ENCODE measurements around the gene ZNF362.
"Not testable (repeated sequence)": the region's sequence is repeated elsewhere in the genome, so short reads cannot be mapped to it uniquely, and the experiment has no call there.

Gene ZNF362

DNA sequence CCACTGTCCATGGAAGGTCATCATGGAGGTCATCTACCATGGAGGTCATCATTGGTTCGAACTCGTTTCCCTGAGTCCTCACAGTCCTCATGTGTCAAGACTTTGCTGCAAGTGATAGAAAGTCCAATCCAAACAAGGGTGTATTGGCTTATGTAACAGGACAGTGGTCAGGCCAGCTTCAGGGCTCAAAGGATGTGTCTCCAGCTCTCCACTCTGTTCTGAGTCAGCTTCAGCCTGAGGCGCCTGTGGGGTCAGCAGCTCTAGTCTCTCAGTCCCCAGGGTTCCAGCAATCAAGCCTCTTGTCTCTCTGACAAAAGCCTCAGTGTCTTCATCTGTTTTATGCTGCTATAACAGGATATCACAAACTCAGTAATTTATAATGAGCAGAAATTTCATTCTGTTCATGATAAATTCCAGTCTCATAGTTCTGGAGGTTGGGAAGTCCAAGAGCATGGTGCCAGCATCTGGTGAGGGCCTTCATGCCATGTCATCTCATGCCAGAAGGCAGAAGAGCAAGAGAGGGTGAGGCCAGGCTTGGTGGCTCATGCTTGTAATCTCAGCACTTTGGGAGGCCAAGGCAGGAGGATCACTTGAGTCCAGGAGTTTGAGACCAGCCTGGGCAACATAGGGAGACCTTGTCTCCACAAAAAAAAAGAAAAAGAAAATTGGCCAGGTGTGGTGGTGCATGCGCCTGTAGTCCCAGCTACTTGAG is 45.1 kb downstream of the ZNF362 start:
- Histone ChIP-seq H3K36me3 (ENCODE audit: control insufficient read depth, insufficient read depth, low read length) (no peaks in the 10 kb centered on the region), H3K27me3 (replicated peaks; ENCODE audit: control insufficient read depth, insufficient read depth, low read length, poor library complexity, severe bottlenecking) (peaks cover 6% of the 10 kb centered on the region), H3K4me3 (ENCODE audit: insufficient read depth, low read depth, low read length, poor library complexity, severe bottlenecking) (no peak overlapping the region), H3K27ac (ENCODE audit: insufficient read depth, low read length, poor library complexity, severe bottlenecking) (no peak overlapping the region), H3K9me3 (ENCODE audit: control insufficient read depth, low read length) (no peaks in the 10 kb centered on the region), H3K4me1 (ENCODE audit: control insufficient read depth, insufficient read depth, low read length, poor library complexity, severe bottlenecking) (no peaks in the 10 kb centered on the region)
- DNase-seq: no peak

DNA sequence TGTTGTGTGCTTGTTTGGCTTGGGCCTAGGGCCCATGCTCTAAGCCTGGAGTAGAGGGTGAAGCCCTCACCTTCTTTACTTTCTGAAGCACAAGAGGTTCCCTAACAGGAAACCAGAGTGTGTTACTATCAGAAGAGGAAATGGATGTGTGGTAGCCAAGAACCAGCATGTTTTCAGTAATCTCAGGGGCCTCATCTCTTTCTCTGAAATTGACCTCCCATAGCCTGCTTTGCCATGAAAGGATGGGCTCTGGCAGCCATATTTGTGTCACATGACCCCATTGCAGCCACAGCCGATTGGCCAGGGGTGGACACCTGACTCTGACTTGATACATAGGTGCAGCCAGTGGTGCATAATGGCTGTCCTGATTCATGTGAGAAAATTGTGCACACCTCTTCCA is 46.0 kb downstream of the ZNF362 start:
- H3K9me3 ChIP-seq (ENCODE audit: control insufficient read depth, low read length): no peaks in the 10 kb centered on the region
- no peak for DNase-seq
- H3K36me3 ChIP-seq (ENCODE audit: control insufficient read depth, insufficient read depth, low read length): no peaks in the 10 kb centered on the region
- peaks cover 12% of the 10 kb centered on the region for H3K27me3 ChIP-seq (replicated peaks; ENCODE audit: control insufficient read depth, insufficient read depth, low read length, poor library complexity, severe bottlenecking)
- H3K27ac ChIP-seq (ENCODE audit: insufficient read depth, low read length, poor library complexity, severe bottlenecking): no peak overlapping the region
- H3K4me3 ChIP-seq (ENCODE audit: insufficient read depth, low read depth, low read length, poor library complexity, severe bottlenecking): no peak overlapping the region
- H3K4me1 ChIP-seq (ENCODE audit: control insufficient read depth, insufficient read depth, low read length, poor library complexity, severe bottlenecking): no peaks in the 10 kb centered on the region

DNA sequence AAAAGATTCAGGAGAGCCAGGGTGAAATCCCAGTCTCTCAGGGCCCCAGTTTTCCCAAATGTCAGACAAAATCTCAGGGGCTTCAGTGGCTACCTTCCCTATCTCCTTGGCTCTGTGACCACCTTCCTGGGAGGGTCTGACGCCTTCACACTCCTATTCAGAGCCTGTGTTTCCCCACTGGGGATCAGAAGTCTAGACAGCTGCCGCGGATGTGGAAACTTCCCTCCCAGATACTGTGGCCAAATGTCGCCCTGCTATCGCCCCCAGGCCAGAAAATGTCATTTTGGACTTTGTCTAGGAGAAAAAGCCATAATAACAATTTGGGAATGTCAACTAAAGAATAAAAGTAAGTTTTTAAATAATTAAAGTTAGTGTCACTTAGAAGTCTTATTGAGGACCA is 48.7 kb downstream of the ZNF362 start:
- no peak overlapping the region for H3K27ac ChIP-seq (ENCODE audit: insufficient read depth, low read length, poor library complexity, severe bottlenecking)
- H3K4me1 ChIP-seq (ENCODE audit: control insufficient read depth, insufficient read depth, low read length, poor library complexity, severe bottlenecking): no peaks in the 10 kb centered on the region
- DNase-seq: no peak
- no peaks in the 10 kb centered on the region for H3K36me3 ChIP-seq (ENCODE audit: control insufficient read depth, insufficient read depth, low read length)
- no peak overlapping the region for H3K4me3 ChIP-seq (ENCODE audit: insufficient read depth, low read depth, low read length, poor library complexity, severe bottlenecking)
- no peaks in the 10 kb centered on the region for H3K9me3 ChIP-seq (ENCODE audit: control insufficient read depth, low read length)
- peaks cover 17% of the 10 kb centered on the region for H3K27me3 ChIP-seq (replicated peaks; ENCODE audit: control insufficient read depth, insufficient read depth, low read length, poor library complexity, severe bottlenecking)

DNA sequence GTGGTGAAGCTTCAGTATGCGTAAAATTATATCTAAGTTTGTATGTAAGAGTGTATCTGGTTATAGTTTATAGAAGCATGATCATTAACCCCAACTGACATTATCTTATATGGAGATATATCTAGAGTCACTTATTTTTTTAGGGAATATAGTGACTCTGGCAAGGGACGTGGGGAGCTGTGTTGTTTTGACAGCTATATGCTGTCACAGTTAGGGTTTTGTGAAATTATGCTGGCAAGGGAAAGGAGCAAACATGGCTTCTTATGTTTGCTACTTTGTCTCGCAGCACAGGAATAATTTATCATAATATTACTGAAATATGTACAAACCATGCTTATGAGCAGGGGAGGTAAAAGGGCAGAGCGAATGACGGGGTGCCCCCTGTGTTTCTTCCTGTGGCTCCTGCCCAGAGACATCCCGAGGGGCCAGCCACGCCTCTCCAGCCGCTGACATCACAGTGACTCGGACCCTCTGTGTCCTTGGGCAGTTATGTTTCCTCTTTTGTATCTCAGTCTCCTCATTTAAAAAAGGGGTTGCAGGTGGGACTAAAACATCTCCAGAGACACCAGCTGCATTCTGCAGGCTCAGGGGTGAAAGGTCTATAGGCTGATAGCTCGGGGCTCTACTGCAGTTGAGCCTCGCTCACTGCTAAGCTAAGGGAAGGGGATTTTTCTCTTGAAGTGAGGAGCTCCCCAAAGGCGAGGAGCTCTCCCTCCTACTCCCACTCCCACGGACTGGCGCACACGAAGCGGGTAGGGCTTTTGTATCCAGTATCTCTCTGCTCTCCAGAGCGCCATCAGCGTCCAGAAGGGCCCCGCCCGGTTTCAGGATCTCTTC is 49.7 kb downstream of the ZNF362 start:
- H3K9me3 ChIP-seq (ENCODE audit: control insufficient read depth, low read length): no peaks in the 10 kb centered on the region
- H3K27me3 ChIP-seq (replicated peaks; ENCODE audit: control insufficient read depth, insufficient read depth, low read length, poor library complexity, severe bottlenecking): peaks cover 17% of the 10 kb centered on the region
- no peak for DNase-seq
- H3K36me3 ChIP-seq (ENCODE audit: control insufficient read depth, insufficient read depth, low read length): no peaks in the 10 kb centered on the region
- no peak overlapping the region for H3K27ac ChIP-seq (ENCODE audit: insufficient read depth, low read length, poor library complexity, severe bottlenecking)
- H3K4me1 ChIP-seq (ENCODE audit: control insufficient read depth, insufficient read depth, low read length, poor library complexity, severe bottlenecking): no peaks in the 10 kb centered on the region
- H3K4me3 ChIP-seq (ENCODE audit: insufficient read depth, low read depth, low read length, poor library complexity, severe bottlenecking): no peak overlapping the region

DNA sequence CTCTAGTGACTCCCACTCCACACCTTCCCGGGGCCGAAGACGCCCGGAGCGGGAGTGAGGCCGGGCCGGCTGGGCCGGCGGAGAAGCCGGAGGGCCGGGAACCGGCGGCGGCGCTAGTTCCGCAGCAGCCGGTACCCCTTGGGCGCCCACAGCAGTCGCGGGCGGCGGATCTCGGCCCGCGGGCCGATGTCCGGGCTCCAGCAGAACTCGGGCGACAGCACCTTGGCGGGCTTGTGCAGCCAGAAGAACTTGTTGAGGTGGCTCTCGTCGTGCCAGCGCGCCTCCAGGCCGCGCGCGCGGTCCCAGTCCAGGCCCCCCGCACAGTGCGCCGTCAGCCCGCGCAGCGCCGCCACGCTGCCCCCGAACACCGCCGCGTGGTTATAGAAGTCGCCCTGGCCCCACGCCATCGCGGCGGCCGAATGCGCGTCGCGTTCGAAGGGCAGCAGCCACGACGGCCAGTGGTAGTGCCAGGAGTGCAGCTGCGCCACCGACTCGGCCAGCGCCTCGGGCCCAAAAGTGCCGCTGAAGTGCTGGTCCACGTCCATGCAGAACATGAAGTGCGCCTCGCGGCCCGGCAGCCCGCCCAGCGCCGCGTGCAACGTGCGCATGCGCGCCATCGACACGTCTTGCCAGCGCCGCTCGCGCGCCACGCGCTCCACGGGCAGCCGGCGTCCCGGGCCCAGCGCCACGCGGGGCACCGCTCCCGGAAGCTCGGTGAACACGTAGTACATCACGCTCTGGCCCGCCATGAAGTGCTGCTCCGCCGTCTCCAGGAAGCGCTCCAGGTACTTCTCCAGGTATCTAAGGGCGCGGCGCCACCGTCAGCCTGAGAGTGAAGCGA is 50.6 kb downstream of the ZNF362 start:
- no peak overlapping the region for H3K27ac ChIP-seq (ENCODE audit: insufficient read depth, low read length, poor library complexity, severe bottlenecking)
- peaks cover 17% of the 10 kb centered on the region for H3K27me3 ChIP-seq (replicated peaks; ENCODE audit: control insufficient read depth, insufficient read depth, low read length, poor library complexity, severe bottlenecking)
- no peak for DNase-seq
- no peaks in the 10 kb centered on the region for H3K4me1 ChIP-seq (ENCODE audit: control insufficient read depth, insufficient read depth, low read length, poor library complexity, severe bottlenecking)
- H3K9me3 ChIP-seq (ENCODE audit: control insufficient read depth, low read length): no peaks in the 10 kb centered on the region
- no peaks in the 10 kb centered on the region for H3K36me3 ChIP-seq (ENCODE audit: control insufficient read depth, insufficient read depth, low read length)
- no peak overlapping the region for H3K4me3 ChIP-seq (ENCODE audit: insufficient read depth, low read depth, low read length, poor library complexity, severe bottlenecking)

DNA sequence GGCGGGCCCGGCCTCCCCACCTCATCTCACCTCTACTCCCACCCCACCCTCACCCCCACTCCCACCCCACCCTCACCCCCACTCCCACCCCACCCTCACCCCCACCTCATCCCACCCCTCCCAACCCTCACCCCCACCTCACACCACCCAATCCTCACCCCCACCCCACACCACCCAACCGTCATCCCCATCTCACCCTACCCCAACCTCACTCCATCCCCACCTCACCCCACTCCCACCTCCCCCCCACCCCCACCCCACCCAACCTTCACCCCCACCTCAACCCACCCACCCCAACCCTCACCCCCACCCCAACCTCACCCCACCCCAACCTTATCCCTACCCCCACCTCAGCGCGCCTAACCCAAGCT is 51.2 kb downstream of the ZNF362 start:
- Histone ChIP-seq H3K27ac (ENCODE audit: insufficient read depth, low read length, poor library complexity, severe bottlenecking) (no peak overlapping the region), H3K9me3 (ENCODE audit: control insufficient read depth, low read length) (no peaks in the 10 kb centered on the region), H3K36me3 (ENCODE audit: control insufficient read depth, insufficient read depth, low read length) (no peaks in the 10 kb centered on the region)

DNA sequence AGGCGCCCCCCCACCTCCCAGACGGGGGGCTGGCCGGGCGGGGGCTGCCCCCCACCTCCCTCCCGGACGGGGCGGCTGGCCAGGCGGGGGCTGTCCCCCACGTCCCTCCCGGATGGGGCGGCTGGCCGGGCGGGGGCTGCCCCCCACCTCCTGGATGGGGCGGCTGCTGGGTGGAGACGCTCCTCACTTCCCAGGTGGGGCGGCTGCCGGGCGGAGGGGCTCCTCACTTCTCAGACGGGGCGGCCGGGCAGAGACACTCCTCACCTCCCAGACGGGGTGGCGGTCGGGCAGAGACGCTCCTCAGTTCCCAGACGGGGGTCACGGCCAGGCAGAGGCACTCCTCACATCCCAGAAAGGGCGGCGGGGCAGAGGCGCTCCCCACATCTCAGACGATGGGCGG is 53.1 kb downstream of the ZNF362 start:
- not testable (repeated sequence) for DNase-seq; H3K27ac ChIP-seq (ENCODE audit: insufficient read depth, low read length, poor library complexity, severe bottlenecking); H3K9me3 ChIP-seq (ENCODE audit: control insufficient read depth, low read length); H3K4me1 ChIP-seq (ENCODE audit: control insufficient read depth, insufficient read depth, low read length, poor library complexity, severe bottlenecking); H3K4me3 ChIP-seq (ENCODE audit: insufficient read depth, low read depth, low read length, poor library complexity, severe bottlenecking); H3K36me3 ChIP-seq (ENCODE audit: control insufficient read depth, insufficient read depth, low read length)
- peaks cover 17% of the 10 kb centered on the region for H3K27me3 ChIP-seq (replicated peaks; ENCODE audit: control insufficient read depth, insufficient read depth, low read length, poor library complexity, severe bottlenecking)

More for the DNA sequence above, 51.2 kb downstream of the ZNF362 start:
- Histone ChIP-seq H3K4me1 (ENCODE audit: control insufficient read depth, insufficient read depth, low read length, poor library complexity, severe bottlenecking) (no peaks in the 10 kb centered on the region), H3K27me3 (replicated peaks; ENCODE audit: control insufficient read depth, insufficient read depth, low read length, poor library complexity, severe bottlenecking) (peaks cover 17% of the 10 kb centered on the region), H3K4me3 (ENCODE audit: insufficient read depth, low read depth, low read length, poor library complexity, severe bottlenecking) (no peak overlapping the region)
- DNase-seq: no peak

DNA sequence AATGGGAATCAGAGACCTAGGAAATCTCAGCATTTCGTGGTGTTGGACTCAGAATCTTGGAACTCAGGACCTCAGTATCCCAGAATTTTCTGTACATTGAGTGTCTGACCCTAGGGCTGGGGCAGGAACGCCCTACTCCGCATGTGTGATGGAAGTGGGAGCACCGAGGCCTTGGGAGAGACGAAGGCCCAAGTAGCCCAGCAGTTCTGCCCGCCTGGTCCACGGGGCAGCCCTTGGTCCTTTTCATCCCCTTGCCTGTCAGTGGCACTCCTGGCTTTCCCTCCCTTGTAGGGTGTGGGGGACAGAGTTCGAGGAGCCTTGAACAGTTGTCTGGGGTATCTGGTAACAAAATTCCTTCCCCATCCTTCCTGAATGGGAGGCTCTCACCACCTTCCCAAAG is 54.4 kb downstream of the ZNF362 start:
- no peak for DNase-seq
- H3K9me3 ChIP-seq (ENCODE audit: control insufficient read depth, low read length): no peaks in the 10 kb centered on the region
- no peaks in the 10 kb centered on the region for H3K36me3 ChIP-seq (ENCODE audit: control insufficient read depth, insufficient read depth, low read length)

DNA sequence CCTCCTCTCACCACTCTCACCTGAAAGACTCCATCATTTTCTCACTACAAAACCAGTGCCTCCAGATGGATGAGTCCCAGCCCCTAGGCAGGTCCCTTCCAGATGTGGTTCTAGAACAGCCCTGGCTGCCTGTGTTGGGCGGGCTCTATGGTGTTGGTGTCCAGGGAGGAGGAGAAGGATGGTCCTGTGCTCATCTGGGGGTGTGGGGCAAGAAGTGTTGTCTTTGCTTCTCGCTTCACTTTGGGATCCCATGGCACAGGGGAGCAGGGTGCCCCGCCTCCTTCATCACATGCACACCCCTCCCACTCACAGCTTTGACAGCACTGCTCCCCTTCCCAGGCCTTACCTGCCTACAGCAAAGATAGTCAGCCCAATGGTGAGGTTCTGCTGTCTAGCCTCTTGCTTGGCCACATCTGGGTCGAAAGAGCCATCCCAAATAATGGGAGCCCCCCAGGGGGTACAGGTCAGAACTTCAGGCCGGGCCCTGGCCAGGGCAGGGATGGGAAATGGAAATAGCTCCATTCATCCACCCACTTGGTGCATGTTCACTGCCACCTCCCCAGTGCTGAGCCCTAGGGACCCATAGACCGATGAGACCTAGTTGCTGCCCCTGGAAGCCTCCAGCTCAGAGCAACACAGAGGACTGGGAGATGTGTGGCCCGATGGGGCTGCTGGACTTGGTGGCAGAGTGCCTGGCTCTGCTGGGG is 55.6 kb downstream of the ZNF362 start:
- no peak overlapping the region for H3K27ac ChIP-seq (ENCODE audit: insufficient read depth, low read length, poor library complexity, severe bottlenecking)
- no peak overlapping the region for H3K4me3 ChIP-seq (ENCODE audit: insufficient read depth, low read depth, low read length, poor library complexity, severe bottlenecking)
- no peak for DNase-seq
- no peaks in the 10 kb centered on the region for H3K4me1 ChIP-seq (ENCODE audit: control insufficient read depth, insufficient read depth, low read length, poor library complexity, severe bottlenecking)
- no peaks in the 10 kb centered on the region for H3K36me3 ChIP-seq (ENCODE audit: control insufficient read depth, insufficient read depth, low read length)
- H3K9me3 ChIP-seq (ENCODE audit: control insufficient read depth, low read length): no peaks in the 10 kb centered on the region
- peaks cover 7% of the 10 kb centered on the region for H3K27me3 ChIP-seq (replicated peaks; ENCODE audit: control insufficient read depth, insufficient read depth, low read length, poor library complexity, severe bottlenecking)

More for the DNA sequence above, 54.4 kb downstream of the ZNF362 start:
- Histone ChIP-seq H3K4me3 (ENCODE audit: insufficient read depth, low read depth, low read length, poor library complexity, severe bottlenecking) (no peak overlapping the region), H3K27me3 (replicated peaks; ENCODE audit: control insufficient read depth, insufficient read depth, low read length, poor library complexity, severe bottlenecking) (peaks cover 17% of the 10 kb centered on the region), H3K4me1 (ENCODE audit: control insufficient read depth, insufficient read depth, low read length, poor library complexity, severe bottlenecking) (no peaks in the 10 kb centered on the region), H3K27ac (ENCODE audit: insufficient read depth, low read length, poor library complexity, severe bottlenecking) (no peak overlapping the region)
